PC-3 (cell line): Measurements from ENCODE around the gene OSBPL8. TPM values are rescaled to one million over a fixed set of nuclear protein-coding genes. Genes with fewer than 3 reads are reported as not detected.

Experiments
- ATAC-seq: fragments of 200-7000 bp; cut with Tn5 transposase; 2 replicates; pipeline ENCODE4 v1.9.1; 2020; ENCODE audit warnings: mild to moderate bottlenecking, moderate library complexity
- BruUV-seq: library from RNA; stranded (reverse); fragments of 400-500 nt; replicated peaks from 2 replicates; lab custom pipeline; 2021; lab: Mats Ljungman, UMichigan
- CTCF ChIA-PET: fragments of 300-600 bp; sonication (Branson Sonifier 250); formaldehyde crosslinking; loops from one replicate; lab custom pipeline; 2022; ENCODE audit warnings: antibody characterized with exemption; lab: Charles Lee
- POLR2A ChIA-PET: fragments of 300-600 bp; sonication (Branson Sonifier 250); formaldehyde crosslinking; loops from one replicate; lab custom pipeline; 2022; ENCODE audit warnings: antibody characterized with exemption; ENCODE audit not compliant: unreplicated experiment; lab: Charles Lee
- DNase-seq: peaks from one replicate; pipeline ENCODE4 v3.0.0-alpha.2; 2015
- H2AFZ ChIP-seq: fragments of 300-600 bp; sonication (generic); 2 replicates; pipeline ENCODE4 v1.6.0; 2016; ENCODE audit warnings: antibody characterized with exemption, low read length
- H3F3A ChIP-seq: fragments of 300-600 bp; sonication (generic); one replicate; pipeline ENCODE4 v1.6.0; 2017; ENCODE audit warnings: antibody characterized with exemption, low read length, control low read depth, mild to moderate bottlenecking; ENCODE audit not compliant: unreplicated experiment
- H3K27ac ChIP-seq: fragments of 300-600 bp; sonication (generic); 2 replicates; pipeline ENCODE4 v1.5.1; 2016; ENCODE audit warnings: mild to moderate bottlenecking, low read length
- H3K27me3 ChIP-seq: fragments of 300-600 bp; sonication (generic); 2 replicates; pipeline ENCODE4 v1.6.1; 2016; ENCODE audit warnings: low read length, mixed read lengths
- H3K36me3 ChIP-seq: fragments of 300-600 bp; sonication (generic); 2 replicates; pipeline ENCODE4 v1.6.1; 2016; ENCODE audit warnings: low read depth, mixed run types, low read length, mixed read lengths
- H3K4me1 ChIP-seq: fragments of 300-600 bp; sonication (generic); 2 replicates; pipeline ENCODE4 v1.5.1; 2016; ENCODE audit warnings: low read length; ENCODE audit not compliant: insufficient read depth
- H3K4me2 ChIP-seq: fragments of 300-600 bp; sonication (generic); 2 replicates; pipeline ENCODE4 v1.6.0; 2016; ENCODE audit warnings: low read length
- H3K4me3 ChIP-seq: fragments of 300-600 bp; sonication (generic); 2 replicates; pipeline ENCODE4 v1.5.1; 2016; ENCODE audit warnings: mild to moderate bottlenecking, low read length, mixed read lengths
- H3K79me2 ChIP-seq: fragments of 300-600 bp; sonication (generic); 2 replicates; pipeline ENCODE4 v1.6.1; 2017; ENCODE audit warnings: low read length, mixed read lengths
- H3K9ac ChIP-seq: fragments of 300-600 bp; sonication (generic); 2 replicates; pipeline ENCODE4 v1.6.0; 2016; ENCODE audit warnings: mild to moderate bottlenecking, low read length
- H3K9me2 ChIP-seq: fragments of 300-600 bp; sonication (generic); replicated peaks from 2 replicates; pipeline ENCODE4 v1.6.1; 2016; ENCODE audit warnings: mixed run types, low read length, mixed read lengths
- H3K9me3 ChIP-seq: fragments of 300-600 bp; sonication (generic); 2 replicates; pipeline ENCODE4 v1.6.1; 2016; ENCODE audit warnings: low read length, mixed read lengths
- H4K20me1 ChIP-seq: fragments of 300-600 bp; sonication (generic); 2 replicates; pipeline ENCODE4 v1.6.1; 2016; ENCODE audit warnings: low read length, mixed read lengths
- EZH2 ChIP-seq: fragments of 300-600 bp; sonication (generic); IDR thresholded peaks from one replicate; pipeline ENCODE4 v1.6.1; 2017; ENCODE audit warnings: antibody characterized with exemption, mild to moderate bottlenecking, low read length; ENCODE audit not compliant: unreplicated experiment
- EZH2phosphoT487 ChIP-seq: fragments of 300-600 bp; sonication (generic); IDR thresholded peaks from 2 replicates; pipeline ENCODE4 v1.6.1; 2018; ENCODE audit warnings: mild to moderate bottlenecking, antibody characterized with exemption, low read length, borderline replicate concordance
- intact Hi-C: fragments of 100-400 bp; cut with micrococcal nuclease; formaldehyde crosslinking; loops from 2 replicates; pipeline ENCODE4 v1.9.0; 2023
- total RNA-seq: library from RNA; depleted of rRNA; stranded (reverse); fragments of >200 nt; gene quantifications from 2 replicates; pipeline ENCODE4 v1.2.3, GENCODE V29; 2014
- TF ChIP-seq, protein P1 (sequence below): fragments of 300-600 bp; sonication (generic); conservative IDR thresholded peaks from 2 replicates; pipeline ENCODE4 v1.5.1; 2017; ENCODE audit warnings: antibody characterized with exemption, low read depth, mild to moderate bottlenecking, low read length

The OSBPL8 gene
- total RNA-seq, 1 experiment from 2014 or later, result 28.5 TPM

DNA sequence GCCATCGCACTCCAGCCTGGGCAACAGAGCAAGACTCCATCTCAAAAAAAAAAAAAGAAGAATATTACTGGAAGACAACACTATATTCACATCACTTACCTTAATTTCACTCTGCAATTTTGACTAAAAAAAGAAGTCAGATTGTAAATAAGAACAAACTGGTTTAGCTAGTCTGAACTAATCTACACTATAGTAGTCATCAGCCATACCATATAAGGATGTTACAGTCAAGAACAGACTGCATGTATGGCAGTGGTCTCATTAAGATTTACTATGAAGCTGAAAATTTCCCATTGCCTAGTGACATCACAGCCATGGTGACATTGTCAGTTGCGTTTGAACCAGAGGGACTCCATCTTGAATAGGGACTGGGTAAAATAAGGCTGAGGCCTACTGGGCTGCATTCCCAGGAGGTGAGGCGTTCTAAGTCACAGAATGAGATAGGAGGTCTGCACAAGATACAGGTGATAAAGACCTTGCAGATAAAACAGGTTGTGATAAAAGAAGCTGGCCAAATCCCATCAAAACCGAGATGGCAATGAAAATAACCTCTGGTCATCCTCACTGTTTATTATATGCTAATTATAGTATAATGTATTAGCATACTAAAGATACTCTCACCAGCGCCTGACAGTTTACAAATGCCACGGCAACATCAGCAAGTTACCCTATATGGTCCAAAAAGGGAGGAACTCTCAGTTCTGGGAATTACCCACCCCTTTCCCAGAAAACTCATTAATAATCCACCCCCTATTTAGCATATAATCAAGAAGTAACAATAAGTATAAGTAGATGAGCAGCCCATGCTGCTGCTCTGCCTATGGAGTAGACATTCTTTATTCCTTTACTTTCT is 51.2 kb downstream of the OSBPL8 start:
- Histone ChIP-seq H3K79me2 (no peaks in the 10 kb centered on the region), H3K9ac (no peak overlapping the region), H3K4me1 (no peaks in the 10 kb centered on the region), H3K36me3 (no peaks in the 10 kb centered on the region), H3K9me2 (no peaks in the 10 kb centered on the region), H3K4me3 (no peak overlapping the region), H4K20me1 (no peaks in the 10 kb centered on the region), H2AFZ (no peak overlapping the region), H3K27ac (no peak overlapping the region), H3K4me2 (no peak overlapping the region), H3F3A (no peaks in the 10 kb centered on the region), H3K27me3 (no peaks in the 10 kb centered on the region), H3K9me3 (no peaks in the 10 kb centered on the region)
- TF ChIP-seq EZH2phosphoT487 (no peak), EZH2 (no peak)
- TF ChIP-seq, protein P1, sequence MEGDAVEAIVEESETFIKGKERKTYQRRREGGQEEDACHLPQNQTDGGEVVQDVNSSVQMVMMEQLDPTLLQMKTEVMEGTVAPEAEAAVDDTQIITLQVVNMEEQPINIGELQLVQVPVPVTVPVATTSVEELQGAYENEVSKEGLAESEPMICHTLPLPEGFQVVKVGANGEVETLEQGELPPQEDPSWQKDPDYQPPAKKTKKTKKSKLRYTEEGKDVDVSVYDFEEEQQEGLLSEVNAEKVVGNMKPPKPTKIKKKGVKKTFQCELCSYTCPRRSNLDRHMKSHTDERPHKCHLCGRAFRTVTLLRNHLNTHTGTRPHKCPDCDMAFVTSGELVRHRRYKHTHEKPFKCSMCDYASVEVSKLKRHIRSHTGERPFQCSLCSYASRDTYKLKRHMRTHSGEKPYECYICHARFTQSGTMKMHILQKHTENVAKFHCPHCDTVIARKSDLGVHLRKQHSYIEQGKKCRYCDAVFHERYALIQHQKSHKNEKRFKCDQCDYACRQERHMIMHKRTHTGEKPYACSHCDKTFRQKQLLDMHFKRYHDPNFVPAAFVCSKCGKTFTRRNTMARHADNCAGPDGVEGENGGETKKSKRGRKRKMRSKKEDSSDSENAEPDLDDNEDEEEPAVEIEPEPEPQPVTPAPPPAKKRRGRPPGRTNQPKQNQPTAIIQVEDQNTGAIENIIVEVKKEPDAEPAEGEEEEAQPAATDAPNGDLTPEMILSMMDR, result no peak
- ChIA-PET POLR2A (no interaction called here), CTCF (no interaction called here)
- BruUV-seq, result no TSS peak
- intact Hi-C loops, result no loop called here
- ATAC-seq, result no peak
- peak; percentile 39 for DNase-seq

- no peaks in the 10 kb centered on the region for H3K9me3 ChIP-seq
- no peak overlapping the region for H2AFZ ChIP-seq
- H3K9ac ChIP-seq, result no peak overlapping the region
- BruUV-seq, result no TSS peak
- ChIA-PET POLR2A (no interaction called here), CTCF (no interaction called here)
- no peaks in the 10 kb centered on the region for H3K27me3 ChIP-seq
- H3F3A ChIP-seq, result no peaks in the 10 kb centered on the region
- no peaks in the 10 kb centered on the region for H3K36me3 ChIP-seq
- no peaks in the 10 kb centered on the region for H3K79me2 ChIP-seq
- H3K4me2 ChIP-seq, result no peak overlapping the region
- no peaks in the 10 kb centered on the region for H4K20me1 ChIP-seq
- no peaks in the 10 kb centered on the region for H3K4me1 ChIP-seq
- no peak overlapping the region for H3K27ac ChIP-seq
- H3K4me3 ChIP-seq, result no peak overlapping the region
- ATAC-seq, result no peak
- H3K9me2 ChIP-seq, result no peaks in the 10 kb centered on the region
- DNase-seq, result no peak
- intact Hi-C loops, result no loop called here
- TF ChIP-seq, protein P1, result no peak
- no peak for TF ChIP-seq EZH2phosphoT487
- no peak for TF ChIP-seq EZH2
These were observed 53.4 kb downstream of the OSBPL8 start for GRCh38 chr12:76506149-76506548.

GRCh38 chr12:76505050-76505449 is 54.5 kb downstream of the OSBPL8 start:
- TF ChIP-seq, protein P1, result no peak
- TF ChIP-seq EZH2 (no peak), EZH2phosphoT487 (no peak)
- H3K79me2 ChIP-seq, result no peaks in the 10 kb centered on the region
- no TSS peak for BruUV-seq

More at GRCh38 chr12:76505050-76505449, 54.5 kb downstream of the OSBPL8 start:
- H3K9me3 ChIP-seq, result no peaks in the 10 kb centered on the region
- DNase-seq (no peak), ATAC-seq (no peak)
- no peaks in the 10 kb centered on the region for H3K9me2 ChIP-seq
- ChIA-PET CTCF (no interaction called here), POLR2A (interaction anchor here (0.6 kb wide), 1 partner anchor 10 kb away, joined by 3 read pairs; no protein-coding TSS in a partner anchor)
- no peak overlapping the region for H2AFZ ChIP-seq
- H3K27ac ChIP-seq, result no peak overlapping the region
- no peaks in the 10 kb centered on the region for H4K20me1 ChIP-seq
- intact Hi-C loops, result no loop called here
- H3K4me2 ChIP-seq, result no peak overlapping the region
- no peaks in the 10 kb centered on the region for H3F3A ChIP-seq
- no peaks in the 10 kb centered on the region for H3K36me3 ChIP-seq
- no peaks in the 10 kb centered on the region for H3K27me3 ChIP-seq
- no peak overlapping the region for H3K9ac ChIP-seq
- no peaks in the 10 kb centered on the region for H3K4me1 ChIP-seq
- H3K4me3 ChIP-seq, result no peak overlapping the region
